Measurements from ENCODE around the gene EPAS1.

GRCh38 chr2:46375566-46376125 lies 78.4 kb downstream of the EPAS1 start:
- TF ChIP-seq EZH2phosphoT487 (IDR thresholded peaks at IDR 0.05; ENCODE audit: insufficient read depth, low read depth), result no peak
- no peak for TF ChIP-seq EZH2 (IDR thresholded peaks at IDR 0.05; ENCODE audit: insufficient read depth, poor library complexity, severe bottlenecking)
